Measurements from ENCODE around the gene CHRNA1. TPM values are rescaled to one million over a fixed set of nuclear protein-coding genes. Genes with fewer than 3 reads are reported as not detected.

CHRNA1 gene
- total RNA-seq, 1 donor from 2014 or later = not detected

DNA sequence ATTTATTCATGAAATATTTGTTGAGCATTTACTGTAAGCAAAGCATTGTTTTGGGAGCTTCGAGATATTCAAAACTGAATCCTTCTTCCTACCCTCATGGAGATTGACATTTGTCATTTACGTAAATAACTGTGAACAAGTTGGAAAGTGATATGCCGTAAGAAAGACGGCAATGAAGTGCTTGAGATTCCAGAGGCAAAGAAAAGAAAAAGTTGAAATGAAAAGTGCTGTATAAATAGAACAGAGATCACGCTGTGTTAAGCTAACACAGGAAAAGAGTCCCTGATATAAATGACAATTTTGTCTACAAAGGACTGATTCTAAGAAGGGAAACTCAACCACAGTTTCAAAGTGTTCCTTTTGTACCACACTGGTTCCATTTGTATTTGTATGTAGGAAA, 1.8 kb downstream of the CHRNA1 start:
- intact Hi-C loops (cut with micrococcal nuclease) = no loop called here

DNA sequence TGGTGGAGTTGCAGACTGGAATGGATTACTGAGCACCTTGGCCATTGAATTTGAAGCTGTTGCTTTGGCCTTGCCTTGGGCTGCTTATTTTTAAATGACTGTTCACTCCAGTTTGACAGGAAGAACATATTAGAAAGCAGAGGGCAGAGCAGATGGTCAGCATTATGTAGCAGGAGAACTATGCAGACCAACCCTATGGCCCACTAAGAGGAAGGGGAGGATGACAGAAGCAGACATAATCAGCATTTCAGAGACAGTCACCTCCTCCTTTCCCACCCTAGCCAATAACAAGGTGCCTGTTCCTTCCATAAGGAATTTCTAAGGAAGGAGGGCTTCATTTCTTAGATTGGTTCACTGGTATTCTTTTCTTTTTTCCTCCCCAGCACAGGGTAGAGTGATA, 2.4 kb downstream of the CHRNA1 start:
- intact Hi-C loops (cut with micrococcal nuclease) = no loop called here

DNA sequence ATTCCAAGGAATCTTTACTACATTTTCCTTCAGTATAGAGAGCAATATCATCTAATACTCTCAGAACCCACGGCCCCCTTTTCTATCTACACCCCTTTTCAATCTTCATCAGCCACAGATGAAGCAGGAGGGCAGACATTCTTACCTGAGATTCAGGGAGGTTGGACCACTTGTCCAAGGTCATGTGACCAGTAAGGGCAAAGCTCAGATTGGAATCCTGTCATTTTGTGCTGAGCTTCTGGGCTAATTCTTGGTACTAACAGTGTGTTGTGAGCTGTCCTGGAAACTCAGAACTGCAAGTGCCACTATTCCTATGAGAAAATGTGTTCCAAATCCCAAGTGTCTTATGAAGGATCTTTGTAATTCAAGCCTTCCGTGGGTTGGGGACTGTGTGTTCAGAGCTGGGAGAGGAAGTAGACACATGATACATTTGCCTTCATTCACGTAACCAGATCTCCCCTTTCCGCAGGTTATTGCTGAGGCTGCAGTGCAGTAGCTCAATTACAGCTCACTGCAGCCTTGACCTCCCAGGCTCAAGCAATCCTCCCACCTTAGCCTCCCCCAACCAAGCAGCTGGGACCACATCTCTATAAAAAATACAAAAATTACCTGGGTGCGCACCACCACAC, 3.3 kb downstream of the CHRNA1 start:
- intact Hi-C loops (cut with micrococcal nuclease) = no loop called here

DNA sequence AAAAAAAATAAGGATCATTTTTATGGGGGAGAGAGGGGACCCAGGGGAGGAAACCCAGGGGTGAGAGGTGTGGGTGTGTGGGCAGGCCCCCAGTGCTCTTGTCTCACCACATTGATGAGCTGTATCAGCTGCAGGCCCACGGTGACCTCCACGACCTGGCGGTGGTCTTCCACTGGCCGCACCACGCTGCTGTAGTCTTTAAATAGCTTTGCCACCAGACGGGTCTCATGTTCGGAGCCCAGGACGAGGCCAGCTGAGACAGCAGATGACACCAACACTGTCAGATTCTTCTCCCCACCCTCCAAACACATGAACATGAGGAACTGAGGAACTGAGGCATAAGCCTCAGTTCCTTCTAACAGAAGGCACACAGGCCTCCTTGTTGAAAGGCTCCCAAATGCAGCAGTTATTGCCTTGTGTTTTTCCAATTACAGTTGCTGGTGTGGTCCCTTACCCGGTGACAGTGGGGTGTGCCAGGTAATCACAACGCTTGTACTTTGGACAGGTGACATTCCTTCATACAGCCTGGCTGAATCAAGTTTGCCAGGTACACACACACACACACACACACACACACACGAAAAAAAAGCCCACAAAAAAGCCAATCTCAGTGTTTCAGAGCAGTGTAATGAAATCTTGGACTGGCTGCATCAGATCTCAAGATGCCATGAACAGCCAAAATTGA, 4.7 kb downstream of the CHRNA1 start:
- intact Hi-C loops (cut with micrococcal nuclease) = no loop called here

DNA sequence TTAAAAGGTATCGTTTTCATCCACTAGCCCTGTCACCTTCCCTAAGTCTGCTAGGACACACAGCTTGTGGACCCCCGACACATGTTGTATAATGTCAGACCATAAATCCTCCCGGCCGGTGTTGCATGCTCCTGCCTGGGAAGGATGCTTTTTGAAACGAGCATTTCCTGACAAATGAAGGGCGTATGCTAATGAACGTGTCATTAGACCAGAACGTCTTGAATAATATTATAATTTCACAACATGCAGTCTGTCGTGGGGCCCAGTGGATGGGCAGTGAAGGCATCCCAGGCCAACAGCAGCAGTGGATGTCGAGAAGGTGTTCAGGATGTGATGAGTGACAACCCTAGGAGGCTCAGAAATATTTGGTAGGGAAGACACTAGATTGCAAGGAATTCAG, 7.5 kb downstream of the CHRNA1 start:
- intact Hi-C loops (cut with micrococcal nuclease) = no loop called here

DNA sequence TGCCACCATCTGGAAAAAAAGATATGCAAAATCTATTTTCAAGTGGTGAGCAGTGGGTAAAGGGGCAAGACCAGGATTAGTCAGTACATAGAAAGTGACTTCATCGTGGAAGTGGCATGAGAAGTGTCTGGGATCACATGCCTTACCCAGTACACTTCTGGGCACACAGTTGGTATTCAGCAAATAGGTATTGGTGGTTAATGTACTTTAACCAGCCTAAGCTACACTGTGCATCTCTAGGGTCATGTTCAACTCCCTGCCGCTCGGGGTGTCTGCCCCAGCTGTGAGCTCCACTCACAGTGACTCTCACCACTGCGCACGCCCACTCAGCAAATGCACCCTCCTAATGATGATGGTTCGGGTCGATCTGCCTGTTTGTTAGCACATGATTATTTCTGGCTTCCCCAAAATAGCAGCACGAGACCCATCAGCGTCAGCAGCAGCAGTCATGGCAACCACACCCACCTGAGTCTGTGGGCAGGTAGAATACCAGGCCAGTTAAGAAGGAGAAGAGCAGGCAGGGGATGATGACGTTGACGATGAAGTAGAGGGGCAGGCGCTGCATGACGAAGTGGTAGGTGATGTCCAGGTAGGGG, 11.1 kb downstream of the CHRNA1 start:
- intact Hi-C loops (cut with micrococcal nuclease) = loop anchor here (2.0 kb wide), 1 partner anchor 36 kb away; no protein-coding TSS in a partner anchor

DNA sequence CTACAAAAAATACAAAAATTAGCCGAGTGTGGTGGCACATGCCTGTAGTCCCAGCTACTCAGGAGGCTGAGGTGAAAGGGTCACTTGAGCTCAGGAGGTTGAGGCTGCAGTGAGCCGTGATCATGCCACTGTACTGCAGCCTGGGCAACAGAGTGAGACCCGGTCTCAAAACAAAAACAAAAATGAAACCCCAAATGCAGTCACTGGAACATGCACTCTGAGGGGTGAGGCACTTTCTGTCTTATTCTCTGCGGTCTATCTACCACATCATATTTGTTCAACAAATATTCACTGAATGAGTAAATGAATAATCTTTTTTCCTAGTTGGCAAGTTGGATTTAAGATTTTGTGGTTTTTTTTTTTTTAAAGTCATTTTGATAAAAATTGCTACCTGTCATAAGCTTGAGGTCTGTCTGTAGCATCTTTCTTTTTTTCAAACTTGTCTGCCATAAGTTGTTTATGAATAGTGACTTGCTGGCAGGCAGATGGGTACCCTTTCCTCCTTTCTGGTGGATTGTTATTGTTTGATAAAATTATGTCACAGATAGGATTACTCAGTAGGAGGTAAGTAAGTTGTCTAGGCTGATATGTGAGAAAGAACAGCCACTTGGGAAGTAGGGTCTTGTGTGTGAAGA, 11.8 kb downstream of the CHRNA1 start:
- intact Hi-C loops (cut with micrococcal nuclease) = loop anchor here (1.0 to 2.0 kb wide), 2 partner anchors 26 to 36 kb away; no protein-coding TSS in a partner anchor

DNA sequence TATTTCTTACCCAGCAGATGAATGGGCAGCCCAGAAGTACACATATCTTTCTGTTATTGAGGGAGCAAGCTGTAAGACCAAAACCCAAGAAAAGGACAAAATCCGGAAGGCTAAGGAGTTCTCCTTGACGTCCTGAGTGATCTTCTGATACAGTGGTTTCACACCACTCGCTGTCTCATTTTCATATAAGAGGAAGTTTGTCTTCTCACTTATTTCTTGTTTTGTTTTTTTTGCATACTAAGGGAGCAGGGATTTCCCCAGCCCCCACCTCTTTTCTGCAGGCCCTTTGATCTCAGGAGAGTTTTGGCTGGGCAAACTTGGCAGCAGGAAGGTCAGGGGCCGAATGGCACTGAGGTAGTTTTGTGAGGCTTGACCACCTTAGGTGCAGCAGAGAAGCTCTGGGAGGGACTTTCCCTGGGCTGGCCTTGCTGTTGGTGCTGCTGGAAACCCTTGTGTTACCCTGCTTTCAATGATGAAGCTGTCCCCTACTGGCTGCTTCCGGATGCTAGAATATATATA, 13.3 kb downstream of the CHRNA1 start:
- intact Hi-C loops (cut with micrococcal nuclease) = no loop called here

DNA sequence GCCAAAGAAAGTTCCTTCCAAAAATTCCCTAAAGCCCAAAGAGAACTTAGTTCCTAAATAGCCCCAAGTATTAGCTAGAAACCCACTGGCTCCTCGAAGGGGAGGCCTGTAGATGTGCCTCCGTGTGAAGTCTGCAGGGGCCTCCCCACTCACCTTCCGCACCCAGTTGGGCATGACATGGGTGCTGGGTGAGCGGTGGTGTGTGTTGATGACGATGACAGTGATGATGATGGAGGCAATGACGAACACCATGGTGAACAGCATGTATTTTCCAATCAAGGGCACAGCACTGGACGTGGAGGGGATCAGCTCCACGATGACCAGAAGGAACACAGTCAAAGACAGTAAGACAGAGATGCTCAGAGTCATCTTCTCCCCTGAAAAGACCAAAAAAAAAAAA, 14.5 kb downstream of the CHRNA1 start:
- intact Hi-C loops (cut with micrococcal nuclease) = loop anchor here (1.0 to 5.0 kb wide), 3 partner anchors 49 to 241 kb away; no protein-coding TSS in a partner anchor

DNA sequence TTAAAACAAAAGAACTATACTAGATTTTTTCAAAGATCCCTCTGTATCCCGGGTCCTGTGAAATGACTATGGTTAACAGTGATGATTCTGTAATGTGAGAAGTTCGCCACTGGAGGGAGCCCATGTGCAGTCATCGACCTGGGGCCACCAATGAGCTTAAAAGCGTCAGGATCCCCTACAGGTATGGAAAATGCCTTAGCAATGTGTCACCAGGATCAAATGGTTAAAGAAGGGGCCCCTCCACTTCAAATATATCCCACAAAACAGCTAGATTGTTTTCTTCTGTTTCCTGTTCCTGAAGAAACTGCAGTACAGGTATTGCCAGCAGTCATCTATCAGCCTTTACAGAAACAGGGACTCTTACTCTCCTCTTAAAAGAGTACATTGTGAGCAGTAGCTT, 15.3 kb downstream of the CHRNA1 start:
- intact Hi-C loops (cut with micrococcal nuclease) = loop anchor here (1.0 to 5.0 kb wide), 3 partner anchors 49 to 241 kb away; no protein-coding TSS in a partner anchor

DNA sequence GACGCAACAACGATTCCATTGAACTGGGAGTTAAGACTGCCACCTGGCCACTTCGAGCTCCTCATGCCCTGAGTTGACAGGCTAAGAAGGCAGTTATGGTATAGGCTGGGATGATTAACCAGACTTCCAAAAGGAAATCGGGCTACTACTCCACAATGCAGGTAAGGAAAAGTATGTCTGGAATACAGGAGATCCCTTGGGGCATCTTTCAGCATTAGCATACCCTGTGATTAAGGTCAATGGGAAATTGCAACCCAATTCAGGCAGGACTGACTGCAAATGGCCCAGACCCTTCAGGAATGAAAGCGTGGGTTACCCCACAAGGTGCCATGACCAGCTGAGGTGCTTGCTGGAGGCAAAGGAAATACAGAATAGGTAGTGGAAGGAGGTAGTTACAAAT, 19.1 kb downstream of the CHRNA1 start:
- intact Hi-C loops (cut with micrococcal nuclease) = loop anchor here (5.0 kb wide), 1 partner anchor 157 kb away; no protein-coding TSS in a partner anchor

DNA sequence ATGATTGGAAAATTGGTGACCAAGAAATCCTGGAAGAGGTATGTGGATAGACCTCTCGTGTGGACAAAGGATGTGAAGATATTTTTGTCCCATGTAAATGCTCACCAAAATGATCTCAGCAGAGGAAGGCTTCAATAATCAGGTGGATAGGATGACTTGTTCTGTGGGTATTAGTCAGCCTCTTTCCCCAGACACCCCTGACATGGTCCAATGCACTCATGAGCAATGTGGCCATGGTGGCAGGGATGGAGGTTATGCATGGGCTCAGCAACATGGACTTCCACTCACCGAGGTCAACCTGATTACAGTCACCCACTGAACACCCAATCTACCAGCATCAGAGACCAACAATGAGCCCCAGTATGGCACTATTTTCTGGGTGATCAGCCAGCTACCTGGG, 20.2 kb downstream of the CHRNA1 start:
- intact Hi-C loops (cut with micrococcal nuclease) = no loop called here

DNA sequence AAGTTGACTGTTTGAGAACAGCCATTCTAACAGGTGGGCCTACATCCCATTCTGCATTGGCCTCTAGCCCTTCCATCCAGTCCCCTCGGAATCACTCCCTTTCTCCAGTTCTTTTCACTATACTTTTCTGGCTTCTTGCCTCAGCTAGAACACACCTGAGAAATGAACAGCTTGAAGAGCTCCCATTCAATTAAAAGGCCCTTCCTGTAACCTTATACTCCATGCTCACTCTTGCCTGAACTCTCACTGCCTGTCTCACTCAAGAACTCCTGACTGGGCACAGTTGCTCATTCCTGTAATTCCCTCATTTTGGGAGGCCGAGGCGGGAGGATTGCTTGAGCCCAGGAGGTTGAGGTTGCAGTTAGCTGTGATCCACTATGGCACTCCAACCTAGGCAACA, 23.6 kb downstream of the CHRNA1 start:
- intact Hi-C loops (cut with micrococcal nuclease) = no loop called here

DNA sequence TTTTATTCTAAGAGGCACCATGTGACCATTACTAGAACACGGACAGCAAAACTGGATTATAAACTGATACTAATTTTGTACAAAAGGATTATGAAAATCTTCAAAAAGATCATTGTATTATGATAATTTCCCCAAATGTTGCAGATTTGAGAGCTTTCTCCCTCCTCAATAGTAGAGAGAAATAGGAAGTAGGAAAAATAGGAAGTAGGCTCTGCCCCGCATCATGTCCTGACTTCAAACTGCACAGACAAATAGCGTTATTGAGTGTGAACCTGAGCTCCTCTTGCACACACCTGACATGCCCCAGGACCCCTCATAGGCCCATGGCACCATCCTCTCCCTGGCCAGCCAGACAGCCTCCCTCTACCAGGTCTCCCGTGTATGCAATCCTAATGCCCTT, 25.4 kb downstream of the CHRNA1 start:
- intact Hi-C loops (cut with micrococcal nuclease) = no loop called here

DNA sequence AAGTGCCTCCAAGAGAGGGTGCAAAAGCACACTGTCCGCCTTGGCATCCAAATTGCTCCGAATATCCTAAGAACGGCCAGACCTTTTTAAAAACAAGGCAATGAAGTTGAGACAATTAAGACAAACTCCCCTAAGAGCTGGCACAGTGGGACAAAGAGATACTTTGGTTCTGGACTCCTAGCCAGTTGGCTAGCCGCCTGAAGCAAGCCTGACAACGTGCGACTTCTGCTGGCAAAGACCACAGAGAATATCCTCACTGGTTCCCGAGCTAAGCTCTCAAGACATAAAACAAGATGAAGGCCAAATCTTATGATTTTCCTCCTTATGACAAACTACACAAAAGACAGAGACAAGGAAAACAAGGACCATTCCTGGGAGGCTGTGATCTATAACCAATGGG, 32.7 kb downstream of the CHRNA1 start:
- intact Hi-C loops (cut with micrococcal nuclease) = no loop called here

DNA sequence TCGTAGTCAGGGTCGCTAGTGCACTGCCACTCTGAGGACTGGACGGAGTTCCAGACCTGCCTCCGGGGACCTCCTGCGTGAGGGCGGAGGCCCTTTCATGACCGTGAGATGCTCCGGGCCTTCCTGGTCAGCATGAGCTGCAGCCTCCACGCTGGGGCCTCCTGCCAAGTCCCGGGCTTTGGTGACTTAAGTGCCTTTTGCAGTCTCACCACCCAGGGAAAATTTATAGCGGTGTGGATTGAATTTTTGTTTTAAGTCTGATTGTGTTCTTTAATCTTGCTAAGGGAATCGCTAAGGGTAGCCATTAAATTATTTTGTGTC, 33.6 kb downstream of the CHRNA1 start:
- intact Hi-C loops (cut with micrococcal nuclease) = no loop called here

DNA sequence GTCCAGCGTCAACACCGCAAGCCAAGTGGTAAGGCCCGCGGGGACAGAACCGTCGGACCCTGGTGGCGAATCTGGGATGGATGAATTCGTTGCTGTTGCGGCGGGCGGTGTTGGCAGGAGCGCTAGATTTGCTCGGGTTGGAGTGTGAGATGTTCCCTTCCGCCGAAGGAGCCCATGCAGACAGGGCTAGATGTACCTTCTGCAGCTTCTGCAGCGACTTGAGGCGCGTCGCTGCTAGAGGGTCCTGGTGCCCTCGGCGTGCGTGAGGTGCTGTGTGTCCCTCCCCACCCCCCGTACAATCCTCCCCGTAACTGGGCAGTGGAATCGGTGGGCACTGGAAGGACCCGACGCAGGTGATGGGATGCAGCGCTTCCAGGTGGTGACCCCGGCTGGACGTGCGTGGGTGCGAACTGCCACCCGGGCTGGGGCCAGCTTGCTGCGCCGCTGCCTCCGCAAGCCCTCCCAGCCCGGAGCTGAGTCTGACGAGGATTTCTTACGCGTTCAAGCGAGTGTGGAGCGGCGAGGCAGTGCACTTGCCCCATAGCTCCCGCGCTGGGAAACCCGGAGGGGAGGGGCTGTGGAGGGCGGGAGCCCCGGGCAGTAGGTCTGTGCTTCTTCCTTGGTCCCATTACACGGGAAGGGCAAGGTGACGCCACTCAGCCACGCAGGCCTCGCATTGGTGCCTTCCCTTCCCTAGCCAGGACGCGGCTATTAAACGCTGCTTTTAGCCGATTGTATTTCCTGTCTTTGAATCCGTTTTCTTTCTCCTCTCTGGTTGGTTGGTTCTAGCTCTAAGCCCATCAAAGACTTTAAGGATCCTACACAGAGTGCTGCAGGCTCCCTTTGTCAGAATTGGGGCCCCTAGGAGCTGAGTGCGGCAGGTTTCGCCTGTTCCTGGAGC, 34.2 kb downstream of the CHRNA1 start:
- intact Hi-C loops (cut with micrococcal nuclease) = no loop called here

DNA sequence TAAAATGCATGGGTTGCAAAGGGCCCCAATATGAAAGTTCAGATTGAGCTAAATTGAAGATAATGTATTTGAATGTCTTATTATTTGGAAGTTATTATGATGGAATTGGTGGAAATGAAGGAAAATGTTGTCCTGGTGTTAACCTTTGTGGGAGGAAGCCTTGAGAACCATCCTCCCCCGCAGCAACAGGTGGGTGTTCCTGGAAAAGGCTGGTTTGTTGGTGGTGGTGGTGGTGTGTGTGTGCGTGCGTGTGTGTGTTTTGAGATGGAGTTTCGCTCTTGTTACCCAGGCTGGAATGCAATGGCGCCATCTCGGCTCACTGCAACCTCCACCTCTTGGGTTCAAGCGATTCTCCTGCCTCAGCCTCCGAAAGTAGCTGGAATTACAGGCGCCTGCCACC, 36.2 kb downstream of the CHRNA1 start:
- intact Hi-C loops (cut with micrococcal nuclease) = no loop called here

DNA sequence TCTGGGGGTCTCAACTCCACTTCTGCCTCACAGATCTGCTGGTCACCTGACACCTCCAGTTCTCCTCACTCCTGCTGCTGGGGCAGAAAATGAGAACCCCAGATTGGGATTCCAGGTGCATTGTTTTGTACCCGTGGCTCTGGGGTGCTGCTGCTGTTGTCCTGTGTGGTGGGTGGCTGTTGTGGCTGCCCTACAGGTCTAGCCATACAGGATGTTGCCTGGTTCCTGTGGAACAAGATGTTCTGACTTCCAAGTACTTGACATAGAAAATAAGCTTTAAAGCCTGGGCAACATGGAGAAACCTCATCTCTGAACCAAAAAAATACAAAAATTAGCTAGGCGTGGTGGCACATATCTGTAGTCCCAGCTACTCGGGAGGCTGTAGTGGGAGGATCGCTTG, 38.1 kb downstream of the CHRNA1 start:
- intact Hi-C loops (cut with micrococcal nuclease) = no loop called here

DNA sequence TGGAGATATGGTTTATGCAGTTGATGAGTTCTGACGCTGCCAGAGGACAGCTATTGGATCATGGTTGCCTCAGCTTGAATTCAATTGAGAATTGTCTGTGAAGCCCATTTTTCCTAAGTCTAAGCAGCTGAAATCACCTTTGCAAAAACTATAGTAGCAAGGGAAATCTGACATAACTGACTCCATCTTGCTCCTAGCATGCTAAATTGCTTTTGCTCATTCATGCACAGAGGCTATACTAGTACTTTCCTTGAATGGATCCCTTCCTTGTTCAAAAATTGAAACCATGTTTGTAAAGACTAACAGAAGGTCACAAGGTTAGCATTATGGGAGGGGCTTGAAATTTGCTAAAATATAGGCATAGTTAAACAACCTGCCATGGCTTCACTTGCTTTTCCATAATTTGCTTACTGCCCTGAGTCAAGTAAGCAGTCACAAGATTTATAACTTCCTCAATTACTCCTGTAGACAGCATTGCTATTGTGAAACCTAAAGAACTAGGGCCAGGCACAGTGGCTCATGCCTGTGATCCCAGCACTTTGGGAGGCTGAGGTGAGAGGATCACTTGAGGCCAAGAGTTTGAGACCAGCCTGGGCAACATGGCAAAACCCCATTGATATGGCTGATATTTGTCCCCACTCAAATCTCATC, 41.2 kb downstream of the CHRNA1 start:
- intact Hi-C loops (cut with micrococcal nuclease) = no loop called here

Data from T-helper 2 cell treated with Interferon-gamma antibody and Interleukin-4, amounts not matched to agents 100 ng/mL and 5 ng/mL, for 36 hours (primary cell).